ENCODE data around the gene FAM111B.
"Not testable (repeated sequence)": the region's sequence is repeated elsewhere in the genome, so short reads cannot be mapped to it uniquely, and the experiment has no call there.

Gene FAM111B

GRCh38 chr11:59106363-59107336 is at the start of gene FAM111B:
Gene FAM111B, plus strand, starts transcription at chr11:59107237. Its CDS starts 2,389 bp downstream, at chr11:59109626.
- DNase-seq (ENCODE audit: low read depth) = peak; percentile 8

GRCh38 chr11:59058120-59059033 is 48.7 kb upstream of the FAM111B start:
- DNase-seq (ENCODE audit: low read depth) = peak; percentile 66

GRCh38 chr11:59060096-59060495 is 46.9 kb upstream of the FAM111B start:
- not testable (repeated sequence) for DNase-seq (ENCODE audit: low read depth)

- DNase-seq (ENCODE audit: low read depth) = no peak
Observed at GRCh38 chr11:59062602-59063529, 44.2 kb upstream of the FAM111B start.

GRCh38 chr11:59063996-59064727 is 42.9 kb upstream of the FAM111B start:
- DNase-seq (ENCODE audit: low read depth) = not testable (repeated sequence)

- DNase-seq (ENCODE audit: low read depth) = no peak
Observed at GRCh38 chr11:59069087-59069486, 38.0 kb upstream of the FAM111B start.

GRCh38 chr11:59076876-59077571 is 30.0 kb upstream of the FAM111B start:
- DNase-seq (ENCODE audit: low read depth) = no peak

GRCh38 chr11:59078435-59078834 is 28.6 kb upstream of the FAM111B start:
- no peak for DNase-seq (ENCODE audit: low read depth)

- no peak for DNase-seq (ENCODE audit: low read depth)
Observed at GRCh38 chr11:59079086-59079485, 28.0 kb upstream of the FAM111B start.

GRCh38 chr11:59080421-59080820 is 26.6 kb upstream of the FAM111B start:
- DNase-seq (ENCODE audit: low read depth) = not testable (repeated sequence)

GRCh38 chr11:59081430-59082020 is 25.5 kb upstream of the FAM111B start:
- DNase-seq (ENCODE audit: low read depth) = not testable (repeated sequence)

GRCh38 chr11:59086007-59086406 is 21.0 kb upstream of the FAM111B start, which contains the start of gene GLYATL1B:
Gene GLYATL1B, plus strand, starts transcription at chr11:59086307. Its CDS starts 0 bp downstream, at chr11:59086307.
- DNase-seq (ENCODE audit: low read depth) = not testable (repeated sequence)

- no peak for DNase-seq (ENCODE audit: low read depth)
Observed at GRCh38 chr11:59088162-59088561, 18.9 kb upstream of the FAM111B start.

- not testable (repeated sequence) for DNase-seq (ENCODE audit: low read depth)
Observed at GRCh38 chr11:59093576-59093975, 13.5 kb upstream of the FAM111B start.

- not testable (repeated sequence) for DNase-seq (ENCODE audit: low read depth)
Observed at GRCh38 chr11:59095225-59095624, 11.8 kb upstream of the FAM111B start.

GRCh38 chr11:59095972-59096575 is 11.0 kb upstream of the FAM111B start:
- not testable (repeated sequence) for DNase-seq (ENCODE audit: low read depth)

GRCh38 chr11:59097113-59097708 is 9.8 kb upstream of the FAM111B start:
- peak; percentile 62 for DNase-seq (ENCODE audit: low read depth)

- not testable (repeated sequence) for DNase-seq (ENCODE audit: low read depth)
Observed at GRCh38 chr11:59097938-59098337, 9.1 kb upstream of the FAM111B start.

Data from activated T-cell treated with anti-CD3 and anti-CD28 coated beads for 1 hour (primary cell).